ENCODE data around the gene FOXJ3.

Gene FOXJ3

DNA sequence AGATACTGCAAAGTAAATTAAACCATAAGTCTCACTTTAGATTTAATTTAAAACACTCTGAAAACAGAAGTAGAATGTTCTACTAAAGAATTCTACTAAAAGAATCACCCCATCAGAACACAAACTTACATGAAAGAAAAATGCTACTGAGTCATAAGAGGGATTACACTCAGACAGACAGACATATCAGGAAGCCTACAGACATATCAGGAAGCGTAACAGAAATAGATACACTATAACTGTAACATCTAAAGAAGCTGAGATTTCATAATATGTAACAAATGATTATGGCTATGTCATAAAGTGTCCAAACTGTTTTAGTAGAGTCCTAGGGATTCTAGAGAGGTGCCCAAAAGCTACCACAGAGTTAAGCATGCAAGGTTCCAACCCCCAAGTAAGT, 23.9 kb downstream of the FOXJ3 start:
- no peak for DNase-seq (ENCODE audit: low read depth in 2 of 2)

DNA sequence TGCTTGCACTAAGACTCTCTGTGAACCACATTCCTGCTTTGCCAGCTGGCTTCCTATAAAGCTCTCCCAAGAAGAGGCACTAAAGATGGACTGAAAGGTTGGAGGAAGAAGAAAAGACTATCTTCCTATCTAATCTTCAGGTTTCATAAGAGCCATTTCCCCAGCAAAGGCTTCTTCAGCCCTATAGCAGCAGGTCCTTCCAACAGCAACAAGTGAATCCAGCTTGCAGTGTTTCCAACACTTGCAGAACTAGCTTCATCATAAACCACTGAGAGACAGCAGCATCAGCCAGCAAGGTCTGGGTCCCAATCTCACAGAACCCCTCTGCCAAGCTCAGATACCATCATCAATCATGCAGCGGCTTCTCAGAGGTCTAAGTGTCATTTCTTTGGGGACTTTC, 28.1 kb downstream of the FOXJ3 start:
- DNase-seq (ENCODE audit: low read depth in 2 of 2): no peak

DNA sequence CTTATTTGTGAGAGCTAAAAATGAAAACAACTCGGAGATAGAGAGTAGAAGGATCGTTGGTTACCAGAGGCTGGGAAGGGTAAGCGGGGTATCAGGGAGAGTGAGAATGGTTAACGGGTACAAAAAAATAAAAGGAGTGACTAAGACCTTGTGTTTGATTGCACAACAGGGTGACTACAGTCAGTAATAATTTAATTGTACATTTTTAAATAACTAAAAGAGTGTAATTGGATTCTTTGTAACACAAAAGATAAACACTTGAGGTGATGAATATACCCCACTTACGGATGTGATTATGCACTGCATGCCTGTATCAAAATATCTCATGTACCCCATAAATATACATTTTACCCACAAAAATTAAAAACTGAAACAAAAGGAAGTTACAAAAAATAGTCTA, 29.4 kb downstream of the FOXJ3 start:
- no peak for DNase-seq (ENCODE audit: low read depth in 2 of 2)

GRCh38 chr1:42302034-42302433, 33.0 kb downstream of the FOXJ3 start:
- no peak for DNase-seq (ENCODE audit: low read depth in 2 of 2)

DNA sequence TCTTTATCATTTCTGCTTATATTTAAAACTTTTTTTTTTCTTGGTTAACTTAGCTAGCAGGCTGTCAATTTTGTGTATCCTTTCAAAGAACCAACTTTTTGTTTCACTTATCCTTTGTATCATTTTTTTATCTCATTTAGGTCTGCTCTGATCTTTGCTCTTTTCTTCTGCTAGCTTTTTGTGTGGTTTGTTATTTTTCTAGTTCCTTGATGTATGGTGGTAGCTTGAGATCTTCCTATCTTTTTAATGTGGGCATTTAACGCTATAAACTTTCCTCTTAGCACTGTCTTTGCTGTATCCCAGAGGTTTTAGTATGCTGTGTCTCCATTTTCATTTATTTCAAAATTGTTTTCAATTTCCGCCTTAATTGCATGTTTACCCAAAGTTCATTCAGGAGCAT, 36.5 kb downstream of the FOXJ3 start:
- no peak for DNase-seq (ENCODE audit: low read depth in 2 of 2)

DNA sequence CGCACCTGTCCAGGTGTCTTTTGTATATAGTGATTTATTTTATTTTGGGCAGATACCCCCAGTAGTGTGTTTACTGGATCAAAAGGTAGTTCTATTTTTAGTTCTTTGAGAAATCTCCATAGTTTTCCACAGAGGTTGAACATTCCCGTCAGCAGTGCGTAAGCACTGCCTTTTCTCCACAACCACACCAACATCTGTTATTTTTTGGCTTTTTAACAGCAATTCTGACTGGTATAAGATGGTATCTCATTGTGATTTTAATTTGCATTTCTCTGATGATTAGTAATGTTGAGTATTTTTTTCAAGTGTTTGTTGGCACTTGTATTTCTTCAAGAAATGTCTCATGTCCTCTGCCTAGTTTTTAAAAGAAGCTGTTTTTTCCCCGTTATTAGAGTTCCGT, 39.2 kb downstream of the FOXJ3 start:
- DNase-seq (ENCODE audit: low read depth in 2 of 2): no peak

DNA sequence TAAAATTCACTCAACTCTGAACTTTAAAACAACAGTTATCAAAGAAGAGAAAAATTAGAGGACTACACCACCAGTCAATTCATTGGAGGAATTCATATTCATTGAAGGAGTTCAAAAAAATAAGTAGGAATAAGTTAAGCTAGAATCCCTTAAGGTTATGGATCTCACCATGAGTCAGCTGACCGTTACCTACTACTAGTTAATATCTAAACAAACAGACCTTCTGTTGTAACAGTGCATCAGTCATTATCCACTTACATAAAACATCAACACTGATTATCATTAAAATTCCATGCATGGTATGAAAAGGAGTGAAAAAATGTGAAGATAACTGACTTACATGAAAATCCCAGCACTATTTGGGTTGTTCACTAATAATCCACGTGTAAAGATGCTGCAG, 44.9 kb downstream of the FOXJ3 start:
- no peak for DNase-seq (ENCODE audit: low read depth in 2 of 2)

DNA sequence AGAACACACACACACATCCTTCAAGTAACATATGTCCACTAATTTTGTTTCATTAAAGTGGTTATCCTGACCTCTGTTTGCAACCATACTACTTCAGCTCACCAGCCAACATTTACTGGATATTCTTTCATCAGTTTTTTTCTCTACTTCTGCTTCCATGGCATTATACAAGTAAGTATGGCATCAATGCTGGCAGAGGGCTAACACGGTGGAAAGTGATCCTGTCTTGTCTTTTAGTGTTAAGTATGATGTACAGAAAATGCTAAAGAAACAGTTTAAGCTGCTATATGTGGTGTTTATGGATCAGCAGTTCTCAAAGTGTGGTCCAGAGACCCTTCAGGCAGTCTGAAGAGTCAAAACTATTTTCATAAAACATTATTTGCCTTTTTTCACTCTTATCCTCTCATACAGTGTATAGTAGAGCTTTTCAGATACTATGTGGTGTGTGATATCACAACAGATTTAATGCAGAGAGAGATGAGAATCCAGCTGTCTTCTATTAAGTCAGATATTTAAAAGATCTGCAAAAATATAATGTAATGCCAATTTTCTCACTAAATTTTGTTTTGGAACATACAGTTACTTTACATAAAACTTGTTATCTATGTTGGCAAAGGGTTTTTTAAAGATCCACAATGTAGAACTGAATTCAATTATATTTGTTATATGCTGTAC, 46.6 kb downstream of the FOXJ3 start:
- DNase-seq (ENCODE audit: low read depth in 2 of 2): no peak

- no peak for DNase-seq (ENCODE audit: low read depth in 2 of 2)
Observed at GRCh38 chr1:42282867-42283583, 52.0 kb downstream of the FOXJ3 start.

- no peak for DNase-seq (ENCODE audit: low read depth in 2 of 2)
Observed at GRCh38 chr1:42282024-42282579, 52.9 kb downstream of the FOXJ3 start.

DNA sequence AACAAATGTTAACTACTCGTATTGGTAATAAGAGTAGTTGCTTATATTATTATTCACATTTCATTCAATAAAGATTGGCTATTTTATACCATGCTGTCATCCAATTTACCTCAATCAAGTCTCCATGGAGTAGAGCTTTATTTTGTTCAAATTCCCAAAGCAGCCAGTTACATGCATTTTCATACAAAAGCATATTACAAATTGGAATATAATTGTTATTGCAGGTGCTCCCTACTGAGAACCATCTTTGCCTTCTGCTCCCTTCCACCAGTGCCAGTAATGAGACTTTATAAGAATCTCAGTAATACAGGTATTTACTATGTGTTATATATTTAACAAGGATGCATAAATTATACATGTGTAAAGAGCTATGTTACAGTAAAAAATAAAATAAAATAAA, 54.2 kb downstream of the FOXJ3 start:
- DNase-seq (ENCODE audit: low read depth in 2 of 2): no peak

GRCh38 chr1:42279055-42279454, 56.0 kb downstream of the FOXJ3 start:
- no peak for DNase-seq (ENCODE audit: low read depth in 2 of 2)

DNA sequence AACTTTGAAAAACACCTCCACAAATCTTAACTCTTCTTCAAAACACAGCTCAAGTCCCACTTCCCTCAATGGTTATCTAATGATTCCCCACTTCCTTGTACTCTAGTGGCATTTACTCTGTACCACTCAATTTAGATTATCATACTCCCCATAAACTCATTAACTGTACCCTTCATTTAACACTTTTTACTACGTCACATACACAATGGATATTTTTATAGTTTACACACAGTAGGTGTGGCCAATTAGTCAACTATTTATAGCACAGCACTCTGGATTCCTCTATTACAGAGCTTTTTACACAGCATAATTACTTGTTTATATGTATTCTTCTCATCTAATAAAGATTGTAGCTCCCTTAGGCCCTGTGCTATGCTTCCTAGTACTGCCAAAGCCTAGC, 62.1 kb downstream of the FOXJ3 start:
- no peak for DNase-seq (ENCODE audit: low read depth in 2 of 2)

DNA sequence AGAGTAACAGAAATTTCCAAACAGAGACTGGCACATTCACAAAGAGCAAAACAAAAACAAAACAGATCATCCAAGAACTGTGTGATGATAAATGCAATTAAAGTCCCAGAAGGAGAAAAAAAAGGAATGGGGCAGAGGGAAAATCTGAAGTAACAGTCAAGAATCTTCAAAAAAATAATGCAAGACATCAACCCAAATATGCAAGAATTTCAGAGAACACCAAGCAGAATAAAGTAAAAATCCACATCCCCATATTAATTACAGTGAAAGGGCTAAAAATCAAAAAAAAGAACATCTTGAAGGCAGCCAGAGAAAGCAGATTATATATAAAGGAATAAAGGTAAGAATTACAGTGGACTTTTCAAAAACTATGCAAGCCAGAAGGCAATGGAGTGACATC, 67.1 kb downstream of the FOXJ3 start:
- DNase-seq (ENCODE audit: low read depth in 2 of 2): no peak

- no peak for DNase-seq (ENCODE audit: low read depth in 2 of 2)
Observed at GRCh38 chr1:42266253-42267135, 68.5 kb downstream of the FOXJ3 start.

DNA sequence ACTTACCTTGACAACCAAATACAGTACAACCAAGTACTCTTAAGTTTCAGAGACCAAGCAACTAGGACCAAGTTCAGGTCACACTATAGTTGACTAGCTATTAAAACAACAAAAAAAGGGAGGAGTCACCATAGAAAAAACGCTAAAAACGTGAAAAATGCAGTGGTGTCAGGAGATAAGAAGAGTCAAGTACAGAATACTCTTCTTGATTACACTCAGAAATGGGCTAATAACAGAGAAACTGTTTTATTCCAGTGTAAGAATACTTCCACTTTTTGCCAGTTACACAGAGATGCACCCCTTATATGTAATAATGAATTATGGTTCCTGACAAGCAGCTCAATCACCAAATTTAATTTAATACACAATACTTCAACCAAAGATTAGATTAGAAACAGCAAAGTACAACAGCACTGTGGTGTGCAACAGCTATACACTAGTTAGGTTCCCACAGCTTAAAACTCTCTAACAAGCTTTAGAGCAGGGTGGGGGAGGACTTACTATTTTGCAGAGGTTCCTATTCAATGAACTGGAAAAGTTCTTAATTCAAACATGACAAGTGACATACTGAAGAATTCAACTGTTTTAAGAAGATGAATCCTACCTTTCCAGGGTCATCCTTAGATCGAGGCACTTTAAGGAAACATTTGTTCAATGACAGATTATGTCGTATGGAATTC, 70.4 kb downstream of the FOXJ3 start:
- DNase-seq (ENCODE audit: low read depth in 2 of 2): no peak

- DNase-seq (ENCODE audit: low read depth in 2 of 2): no peak
Observed at GRCh38 chr1:42263019-42263418, 72.0 kb downstream of the FOXJ3 start.

- no peak for DNase-seq (ENCODE audit: low read depth in 2 of 2)
Observed at GRCh38 chr1:42260376-42261070, 74.5 kb downstream of the FOXJ3 start.

DNA sequence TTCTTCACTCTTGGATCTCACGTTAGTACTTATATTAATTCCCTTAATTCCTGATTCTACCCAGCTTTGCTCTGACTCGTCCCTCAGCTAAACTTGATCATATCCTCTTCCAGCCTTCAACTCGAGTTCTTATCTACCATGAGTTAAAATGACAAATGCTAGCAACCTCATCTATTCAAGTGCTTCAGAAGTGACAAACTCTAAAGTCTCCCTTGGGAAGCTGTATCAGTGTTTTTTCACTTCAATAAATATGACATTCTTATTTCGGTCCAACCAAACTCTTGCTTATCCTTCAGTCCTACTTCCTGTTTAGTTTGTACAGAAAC, 75.3 kb downstream of the FOXJ3 start:
- DNase-seq (ENCODE audit: low read depth in 2 of 2): no peak

DNA sequence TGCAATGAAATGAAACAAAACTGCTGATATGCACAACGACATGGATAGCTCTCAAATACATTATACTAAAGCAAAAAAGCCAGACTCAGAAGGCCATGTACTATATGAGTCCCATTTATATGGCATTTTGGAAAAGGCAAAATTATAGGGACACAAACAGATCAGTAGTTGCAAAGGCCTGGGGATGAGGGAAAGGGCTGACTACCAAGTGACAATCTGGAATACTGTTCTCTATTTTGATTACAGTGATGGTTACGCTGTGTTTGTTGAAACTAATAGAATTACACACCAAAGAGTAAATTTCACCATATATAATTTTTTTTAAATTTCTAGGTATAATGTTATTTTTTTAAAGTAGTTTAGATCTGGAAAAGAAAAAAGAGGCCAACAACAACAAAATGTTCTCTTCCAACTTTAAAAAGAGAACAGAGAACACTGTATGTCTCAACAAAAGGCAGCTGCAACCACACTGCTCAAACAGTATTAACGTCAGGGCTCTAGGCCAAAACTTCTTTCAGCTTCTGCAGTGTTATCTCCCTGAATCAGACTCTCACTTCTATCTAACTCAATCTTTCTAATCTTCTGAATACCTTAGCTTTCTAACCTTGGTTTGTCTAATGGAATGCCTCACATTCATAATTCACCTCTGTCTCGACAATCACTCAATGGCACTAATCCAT, 75.8 kb downstream of the FOXJ3 start:
- DNase-seq (ENCODE audit: low read depth in 2 of 2): no peak

DNA sequence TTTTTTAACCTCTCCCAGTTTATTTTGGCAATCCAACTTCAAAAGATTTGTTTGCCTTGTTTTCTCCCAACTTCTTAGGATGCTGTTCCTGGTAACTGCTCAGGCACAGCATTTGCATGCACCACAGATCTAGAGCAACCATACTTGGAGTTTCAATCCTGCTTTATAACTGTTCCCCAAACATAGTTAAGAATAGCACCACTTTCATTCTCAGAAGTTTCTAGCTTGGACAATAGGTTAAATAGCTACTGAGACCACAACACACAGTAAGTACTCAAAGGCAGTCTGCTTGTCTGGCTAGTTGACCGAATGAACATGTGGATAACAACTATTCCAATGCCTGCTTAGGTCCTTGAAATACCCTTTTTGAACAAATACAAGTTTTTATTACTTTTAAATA, 76.8 kb downstream of the FOXJ3 start:
- no peak for DNase-seq (ENCODE audit: low read depth in 2 of 2)

Measured in stimulated activated CD4-positive, alpha-beta T cell treated with anti-CD3 and anti-CD28 coated beads, Interleukin-4, amount 100 ng/mL, for 48 hours (primary cell).